T follicular helper cell (primary cell): ENCODE results near the gene SH2B3.

Source experiments
- DNase-seq: peaks from one replicate; pipeline ENCODE4 v3.0.0-alpha.2; 2020; ENCODE audit warnings: low read depth

Gene SH2B3

GRCh38 chr12:111409780-111410430, 4.2 kb downstream of the SH2B3 start:
- no peak for DNase-seq

- DNase-seq: no peak
Observed at GRCh38 chr12:111410431-111411184, 4.9 kb downstream of the SH2B3 start.

GRCh38 chr12:111411185-111411764, 5.6 kb downstream of the SH2B3 start:
- no peak for DNase-seq

- no peak for DNase-seq
Observed at GRCh38 chr12:111412007-111412829, 6.5 kb downstream of the SH2B3 start.

GRCh38 chr12:111412830-111413441, 7.2 kb downstream of the SH2B3 start:
- DNase-seq: no peak

GRCh38 chr12:111413442-111414086, 7.8 kb downstream of the SH2B3 start:
- no peak for DNase-seq

GRCh38 chr12:111414711-111415252, 9.1 kb downstream of the SH2B3 start:
- DNase-seq: no peak

GRCh38 chr12:111417290-111417689, 11.6 kb downstream of the SH2B3 start:
- no peak for DNase-seq

- DNase-seq: no peak
Observed at GRCh38 chr12:111417784-111418593, 12.3 kb downstream of the SH2B3 start.

- DNase-seq: no peak
Observed at GRCh38 chr12:111418594-111418880, 12.8 kb downstream of the SH2B3 start.

- DNase-seq: no peak
Observed at GRCh38 chr12:111419784-111420183, 14.1 kb downstream of the SH2B3 start.

- DNase-seq: no peak
Observed at GRCh38 chr12:111420494-111420893, 14.8 kb downstream of the SH2B3 start.

- DNase-seq: no peak
Observed at GRCh38 chr12:111424189-111424792, 18.6 kb downstream of the SH2B3 start.

GRCh38 chr12:111424793-111425251, 19.1 kb downstream of the SH2B3 start:
- DNase-seq: no peak

GRCh38 chr12:111425655-111426054, 19.9 kb downstream of the SH2B3 start:
- no peak for DNase-seq

GRCh38 chr12:111426344-111427185, 20.8 kb downstream of the SH2B3 start:
- no peak for DNase-seq

- no peak for DNase-seq
Observed at GRCh38 chr12:111427417-111428074, 21.8 kb downstream of the SH2B3 start.

GRCh38 chr12:111428081-111428727, 22.5 kb downstream of the SH2B3 start:
- no peak for DNase-seq
